A549 (cell line): Measurements from ENCODE around the gene PRX. TPM values are rescaled to one million over a fixed set of nuclear protein-coding genes. Genes with fewer than 3 reads are reported as not detected.

Experiments
- ATAC-seq, 2 experiments: fragments of 200-7000 bp in 1 of 2; fragments of >200 bp in 1 of 2; cut with Nextera tagmentation in 1 of 2; cut with Tn5 transposase in 1 of 2; 3 replicates each; pipeline versions ENCODE4 v1.8.0 to v1.9.1; 2018 to 2020; ENCODE audit warnings: mild to moderate bottlenecking in 1 of 2, moderate library complexity in 1 of 2
- CTCF ChIA-PET: fragments of 300-600 bp; sonication (Branson Sonifier 250); formaldehyde crosslinking; extraction: SDS; loops from one replicate; lab custom pipeline; 2021; ENCODE audit warnings: antibody characterized with exemption, inconsistent platforms; lab: Yijun Ruan, JAX
- POLR2A ChIA-PET: fragments of 350-600 bp; formaldehyde crosslinking; extraction: SDS; loops from one replicate; lab custom pipeline; 2021; ENCODE audit warnings: antibody characterized with exemption, inconsistent platforms; lab: Yijun Ruan, JAX
- DNase-seq, 2 experiments: peaks; one replicate each; pipeline versions ENCODE4 v3.0.0 to v3.0.0-alpha.2; 2011 to 2016; ENCODE audit warnings: low read depth in 1 of 2, low spot score in 1 of 2
- FAIRE-seq: peaks from 2 replicates; lab custom pipeline; 2011; peaks lifted over from hg19 to GRCh38; lab: Jason Lieb, UNC
- H3K27ac ChIP-seq, 2 experiments: fragments of >200 bp; sonication (Bioruptor Twin); formaldehyde crosslinking; 3 replicates each; pipeline ENCODE4 v1.5.1; 2016 to 2017
- H3K4me1 ChIP-seq: fragments of >200 bp; sonication (Bioruptor Twin); formaldehyde crosslinking; 3 replicates; pipeline ENCODE4 v1.6.1; 2016
- H3K4me2 ChIP-seq: fragments of >200 bp; sonication (Bioruptor Twin); formaldehyde crosslinking; 3 replicates; pipeline ENCODE4 v1.6.1; 2016
- H3K4me3 ChIP-seq: fragments of >200 bp; sonication (Bioruptor Twin); formaldehyde crosslinking; 3 replicates; pipeline ENCODE4 v1.5.1; 2016
- H3K9me3 ChIP-seq: fragments of >200 bp; sonication (Bioruptor Twin); formaldehyde crosslinking; 3 replicates; pipeline ENCODE4 v1.6.1; 2016
- CBX2 ChIP-seq: fragments of 200-600 bp; sonication (generic); IDR thresholded peaks from 2 replicates; pipeline ENCODE4 v1.6.1; 2016; ENCODE audit warnings: low read depth, mild to moderate bottlenecking, borderline replicate concordance
- CHD4 ChIP-seq: fragments of 200-600 bp; sonication (generic); IDR thresholded peaks from 2 replicates; pipeline ENCODE4 v1.6.1; 2016; ENCODE audit warnings: antibody characterized with exemption, mild to moderate bottlenecking, borderline replicate concordance
- ESRRA ChIP-seq: fragments of 150-350 bp; IDR thresholded peaks from 2 replicates; pipeline ENCODE4 v1.6.1; 2014; ENCODE audit warnings: mild to moderate bottlenecking, low read length, borderline replicate concordance
- FOSB ChIP-seq: fragments of 250-450 bp; sonication (Bioruptor Pico); IDR thresholded peaks from 2 replicates; pipeline ENCODE4 v1.5.0; 2020; ENCODE audit warnings: mild to moderate bottlenecking, moderate library complexity
- HOXA7 ChIP-seq: fragments of 250-450 bp; sonication (Bioruptor Pico); IDR thresholded peaks from 2 replicates; pipeline ENCODE4 v1.5.0; 2020; ENCODE audit warnings: mild to moderate bottlenecking, moderate library complexity
- JUN ChIP-seq, 2 experiments: fragments of >200 bp; sonication (Bioruptor Twin); formaldehyde crosslinking; IDR thresholded peaks; 2 replicates in 1 of 2; 3 replicates in 1 of 2; pipeline ENCODE4 v1.6.1; 2016 to 2017
- JUNB ChIP-seq: fragments of >200 bp; sonication (Bioruptor Twin); formaldehyde crosslinking; IDR thresholded peaks from 2 replicates; pipeline ENCODE4 v1.6.1; 2016
- KDM1A ChIP-seq: fragments of 200-600 bp; sonication (generic); IDR thresholded peaks from 2 replicates; pipeline ENCODE4 v1.6.1; 2016; ENCODE audit warnings: low read depth, mild to moderate bottlenecking
- MAZ ChIP-seq: fragments of 150-350 bp; IDR thresholded peaks from 2 replicates; pipeline ENCODE4 v1.6.1; 2014; ENCODE audit warnings: antibody characterized with exemption, low read depth, low read length, borderline replicate concordance
- PHF8 ChIP-seq: fragments of 200-600 bp; sonication (generic); IDR thresholded peaks from 2 replicates; pipeline ENCODE4 v1.6.1; 2016; ENCODE audit warnings: low read depth, mild to moderate bottlenecking, antibody characterized with exemption, moderate library complexity, borderline replicate concordance
- RFX5 ChIP-seq: fragments of 450-650 bp; IDR thresholded peaks from 2 replicates; pipeline ENCODE4 v1.7.1; 2014; ENCODE audit warnings: antibody characterized with exemption, mild to moderate bottlenecking, moderate library complexity
- TFCP2L1 ChIP-seq: fragments of 250-450 bp; sonication (Bioruptor Pico); IDR thresholded peaks from 2 replicates; pipeline ENCODE4 v1.5.0; 2021; ENCODE audit warnings: mild to moderate bottlenecking
- WGBS: methylation state at CpG from one replicate; pipeline ENCODE4 v1.1.6; 2017; ENCODE audit errors: missing lambda C conversion rate; 5-methylcytosine and 5-hydroxymethylcytosine counted together
- polyA plus RNA-seq, 4 experiments: library from polyadenylated mRNA; depleted of rRNA in 3 of 4; stranded (reverse); fragments of >200 nt; fragmentation: RNase III in 1 of 4; extraction: RNeasy Plus Mini Kit Qiagen cat#74134 plus additional on column Dnase treatment in 1 of 4; gene quantifications; 2 replicates in 3 of 4; 3 replicates in 1 of 4; pipeline ENCODE4 v1.2.3, GENCODE V29; 2011 to 2017
- TF ChIP-seq, protein P1 (sequence below): fragments of 200-600 bp; sonication (generic); IDR thresholded peaks from 2 replicates; pipeline ENCODE4 v1.6.1; 2016; ENCODE audit warnings: antibody characterized with exemption, mild to moderate bottlenecking, moderate library complexity
- TF ChIP-seq, protein P2 (sequence below): fragments of >200 bp; sonication (Bioruptor Twin); formaldehyde crosslinking; IDR thresholded peaks from 2 replicates; pipeline ENCODE4 v1.6.1; 2016
- TF ChIP-seq, protein P3 (sequence below): fragments of 450-650 bp; IDR thresholded peaks from 2 replicates; pipeline ENCODE4 v1.6.1; 2014; ENCODE audit warnings: antibody characterized with exemption
- TF ChIP-seq, protein P4 (sequence below): fragments of >200 bp; sonication (Bioruptor Twin); formaldehyde crosslinking; IDR thresholded peaks from 3 replicates; pipeline ENCODE4 v1.5.1; 2016
- TF ChIP-seq, protein P5 (sequence below): fragments of 250-450 bp; sonication (Bioruptor Pico); IDR thresholded peaks from 2 replicates; pipeline ENCODE4 v1.5.0; 2020; ENCODE audit warnings: low read depth, mild to moderate bottlenecking, moderate library complexity
- TF ChIP-seq, protein P6 (sequence below): IDR thresholded peaks from 2 replicates; pipeline ENCODE4 v1.6.1; 2012

The PRX gene
- polyA plus RNA-seq, 2 of the 4 experiments (the other 2 are of a cell fraction): 1.6 to 1.8 TPM

DNA sequence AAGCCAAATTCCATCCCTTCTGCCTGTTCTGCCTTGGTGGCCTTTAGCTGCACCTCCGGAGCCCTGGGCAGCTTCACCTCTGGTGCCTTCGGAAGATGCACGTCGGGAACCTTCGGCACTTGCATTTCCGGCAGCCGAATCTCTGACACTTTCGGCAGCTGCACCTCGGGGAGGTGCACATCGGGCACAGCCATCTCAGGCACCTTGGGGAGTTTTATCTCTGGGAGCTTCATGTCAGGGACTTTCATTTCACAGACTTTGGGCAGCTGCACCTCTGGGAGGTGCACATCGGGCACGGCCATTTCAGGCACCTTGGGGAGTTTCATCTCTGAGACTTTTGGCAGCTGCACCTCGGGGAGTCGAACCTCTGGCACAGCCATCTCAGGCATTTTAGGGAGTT is 17.2 kb downstream of the PRX start (continued):
- TF ChIP-seq, protein P1, sequence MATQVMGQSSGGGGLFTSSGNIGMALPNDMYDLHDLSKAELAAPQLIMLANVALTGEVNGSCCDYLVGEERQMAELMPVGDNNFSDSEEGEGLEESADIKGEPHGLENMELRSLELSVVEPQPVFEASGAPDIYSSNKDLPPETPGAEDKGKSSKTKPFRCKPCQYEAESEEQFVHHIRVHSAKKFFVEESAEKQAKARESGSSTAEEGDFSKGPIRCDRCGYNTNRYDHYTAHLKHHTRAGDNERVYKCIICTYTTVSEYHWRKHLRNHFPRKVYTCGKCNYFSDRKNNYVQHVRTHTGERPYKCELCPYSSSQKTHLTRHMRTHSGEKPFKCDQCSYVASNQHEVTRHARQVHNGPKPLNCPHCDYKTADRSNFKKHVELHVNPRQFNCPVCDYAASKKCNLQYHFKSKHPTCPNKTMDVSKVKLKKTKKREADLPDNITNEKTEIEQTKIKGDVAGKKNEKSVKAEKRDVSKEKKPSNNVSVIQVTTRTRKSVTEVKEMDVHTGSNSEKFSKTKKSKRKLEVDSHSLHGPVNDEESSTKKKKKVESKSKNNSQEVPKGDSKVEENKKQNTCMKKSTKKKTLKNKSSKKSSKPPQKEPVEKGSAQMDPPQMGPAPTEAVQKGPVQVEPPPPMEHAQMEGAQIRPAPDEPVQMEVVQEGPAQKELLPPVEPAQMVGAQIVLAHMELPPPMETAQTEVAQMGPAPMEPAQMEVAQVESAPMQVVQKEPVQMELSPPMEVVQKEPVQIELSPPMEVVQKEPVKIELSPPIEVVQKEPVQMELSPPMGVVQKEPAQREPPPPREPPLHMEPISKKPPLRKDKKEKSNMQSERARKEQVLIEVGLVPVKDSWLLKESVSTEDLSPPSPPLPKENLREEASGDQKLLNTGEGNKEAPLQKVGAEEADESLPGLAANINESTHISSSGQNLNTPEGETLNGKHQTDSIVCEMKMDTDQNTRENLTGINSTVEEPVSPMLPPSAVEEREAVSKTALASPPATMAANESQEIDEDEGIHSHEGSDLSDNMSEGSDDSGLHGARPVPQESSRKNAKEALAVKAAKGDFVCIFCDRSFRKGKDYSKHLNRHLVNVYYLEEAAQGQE: no peak
- TF ChIP-seq PHF8 (no peak), CBX2 (no peak), KDM1A (no peak), JUNB (no peak), HOXA7 (CRISPR knock-in tag) (no peak), CHD4 (no peak)

DNA sequence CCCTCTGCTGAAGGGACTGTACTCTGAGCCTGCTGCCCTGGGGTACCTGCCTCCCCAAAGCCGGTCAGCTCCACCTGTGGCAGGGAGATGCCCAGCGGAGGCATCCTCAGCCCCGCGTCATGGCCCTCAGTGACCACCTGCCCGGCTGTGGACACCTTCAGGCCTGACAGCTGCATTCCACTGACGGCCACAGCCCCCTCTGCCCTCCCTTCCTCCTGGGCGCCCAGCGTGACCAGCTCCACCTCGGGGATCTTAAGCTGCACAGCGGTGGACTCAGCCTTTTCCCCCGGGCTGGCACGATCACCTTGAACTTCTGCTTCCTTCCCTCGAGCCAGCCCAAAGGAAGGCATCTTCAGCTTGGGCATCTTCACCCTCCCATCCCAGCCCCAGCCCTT is 18.4 kb downstream of the PRX start:
- Histone ChIP-seq H3K4me1 (no peaks in the 10 kb centered on the region), H3K27ac (no peak overlapping the region), H3K4me2 (no peak overlapping the region), H3K9me3 (no peaks in the 10 kb centered on the region), H3K4me3 (no peak overlapping the region)
- DNase-seq (no peak), FAIRE-seq (no peak), ATAC-seq (no peak)
- CTCF ChIA-PET: interaction anchor here (0.6 to 4.3 kb wide), 13 partner anchors 9 to 241 kb away, joined by 3 to 35 read pairs (median 5); partner anchors contain the start of gene SERTAD1
- POLR2A ChIA-PET: interaction anchor here (0.9 to 2.1 kb wide), 2 partner anchors 26 to 31 kb away, joined by 6 to 8 read pairs; partner anchors contain the start of gene SERTAD1
- WGBS: 70% methylated on average over 13 of the region's 13 CpGs
- TF ChIP-seq, protein P2, sequence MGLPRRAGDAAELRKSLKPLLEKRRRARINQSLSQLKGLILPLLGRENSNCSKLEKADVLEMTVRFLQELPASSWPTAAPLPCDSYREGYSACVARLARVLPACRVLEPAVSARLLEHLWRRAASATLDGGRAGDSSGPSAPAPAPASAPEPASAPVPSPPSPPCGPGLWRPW: no peak
- TF ChIP-seq, protein P3, sequence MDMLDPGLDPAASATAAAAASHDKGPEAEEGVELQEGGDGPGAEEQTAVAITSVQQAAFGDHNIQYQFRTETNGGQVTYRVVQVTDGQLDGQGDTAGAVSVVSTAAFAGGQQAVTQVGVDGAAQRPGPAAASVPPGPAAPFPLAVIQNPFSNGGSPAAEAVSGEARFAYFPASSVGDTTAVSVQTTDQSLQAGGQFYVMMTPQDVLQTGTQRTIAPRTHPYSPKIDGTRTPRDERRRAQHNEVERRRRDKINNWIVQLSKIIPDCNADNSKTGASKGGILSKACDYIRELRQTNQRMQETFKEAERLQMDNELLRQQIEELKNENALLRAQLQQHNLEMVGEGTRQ: no peak
- TF ChIP-seq FOSB (CRISPR knock-in tag) (no peak), MAZ (no peak)
- TF ChIP-seq, protein P4, sequence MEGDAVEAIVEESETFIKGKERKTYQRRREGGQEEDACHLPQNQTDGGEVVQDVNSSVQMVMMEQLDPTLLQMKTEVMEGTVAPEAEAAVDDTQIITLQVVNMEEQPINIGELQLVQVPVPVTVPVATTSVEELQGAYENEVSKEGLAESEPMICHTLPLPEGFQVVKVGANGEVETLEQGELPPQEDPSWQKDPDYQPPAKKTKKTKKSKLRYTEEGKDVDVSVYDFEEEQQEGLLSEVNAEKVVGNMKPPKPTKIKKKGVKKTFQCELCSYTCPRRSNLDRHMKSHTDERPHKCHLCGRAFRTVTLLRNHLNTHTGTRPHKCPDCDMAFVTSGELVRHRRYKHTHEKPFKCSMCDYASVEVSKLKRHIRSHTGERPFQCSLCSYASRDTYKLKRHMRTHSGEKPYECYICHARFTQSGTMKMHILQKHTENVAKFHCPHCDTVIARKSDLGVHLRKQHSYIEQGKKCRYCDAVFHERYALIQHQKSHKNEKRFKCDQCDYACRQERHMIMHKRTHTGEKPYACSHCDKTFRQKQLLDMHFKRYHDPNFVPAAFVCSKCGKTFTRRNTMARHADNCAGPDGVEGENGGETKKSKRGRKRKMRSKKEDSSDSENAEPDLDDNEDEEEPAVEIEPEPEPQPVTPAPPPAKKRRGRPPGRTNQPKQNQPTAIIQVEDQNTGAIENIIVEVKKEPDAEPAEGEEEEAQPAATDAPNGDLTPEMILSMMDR: no peak

DNA sequence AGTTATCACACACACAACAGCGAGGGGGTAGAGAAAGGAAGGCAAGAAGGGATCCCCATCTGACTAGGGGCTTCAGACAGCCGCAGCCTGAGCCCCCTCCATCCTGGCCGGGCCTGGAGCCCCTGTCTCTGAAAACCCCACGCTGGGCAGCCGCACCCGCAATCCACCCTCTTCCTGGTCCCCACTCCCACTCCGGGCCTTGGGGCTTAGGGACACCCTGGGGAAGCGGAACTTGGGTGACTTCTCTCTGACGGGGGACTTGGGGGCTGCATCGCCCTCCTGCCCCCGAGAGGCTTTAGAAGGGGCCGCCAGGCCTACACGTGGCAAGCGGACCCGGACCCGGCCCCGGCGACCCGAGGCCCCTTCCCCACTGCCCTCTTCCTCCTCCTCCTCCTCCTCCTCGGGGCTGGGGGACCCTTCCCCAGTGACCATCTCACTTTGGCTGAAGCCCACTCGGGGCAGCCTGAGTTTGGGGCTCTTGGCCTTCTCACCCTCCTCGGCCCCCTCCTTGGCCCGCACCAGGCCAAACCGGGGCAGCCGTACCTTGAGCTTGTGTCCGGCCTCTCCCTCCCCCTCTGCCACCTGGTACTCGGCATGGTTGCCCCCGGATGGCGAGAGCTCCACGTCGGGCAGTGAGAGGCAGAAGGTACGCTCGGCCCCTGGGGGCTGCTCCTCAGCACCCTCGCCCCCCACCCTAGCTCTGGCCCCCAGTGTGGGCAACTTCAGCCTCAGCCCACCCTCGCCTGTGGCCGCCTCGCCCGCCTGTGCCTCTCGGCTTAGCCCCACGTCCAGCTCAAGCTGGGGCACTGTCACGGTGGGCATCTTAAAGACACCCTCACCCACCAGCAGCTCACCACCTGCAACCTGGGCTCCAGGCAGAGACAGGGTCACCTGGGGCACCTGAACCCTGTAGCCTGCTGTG is 19.0 kb downstream of the PRX start:
- FAIRE-seq: no peak
- Histone ChIP-seq H3K4me1 (no peaks in the 10 kb centered on the region), H3K4me2 (no peak overlapping the region), H3K9me3 (no peaks in the 10 kb centered on the region), H3K27ac (no peak overlapping the region; a peak in 1 of 6 replicates), H3K4me3 (no peak overlapping the region)
- ChIA-PET POLR2A (interaction anchor here (0.9 to 2.1 kb wide), 2 partner anchors 26 to 32 kb away, joined by 6 to 8 read pairs; partner anchors contain the start of gene SERTAD1), CTCF (interaction anchor here (0.7 to 4.3 kb wide), 11 partner anchors 7 to 241 kb away, joined by 3 to 35 read pairs (median 5); no protein-coding TSS in a partner anchor)
- 82% methylated on average over 38 of the region's 41 CpGs for WGBS
- TF ChIP-seq JUN (IDR thresholded peaks at IDR 0.05): no peak
- no peak for TF ChIP-seq MAZ
- no peak for TF ChIP-seq KDM1A
- TF ChIP-seq ESRRA: no peak
- TF ChIP-seq, protein P5, sequence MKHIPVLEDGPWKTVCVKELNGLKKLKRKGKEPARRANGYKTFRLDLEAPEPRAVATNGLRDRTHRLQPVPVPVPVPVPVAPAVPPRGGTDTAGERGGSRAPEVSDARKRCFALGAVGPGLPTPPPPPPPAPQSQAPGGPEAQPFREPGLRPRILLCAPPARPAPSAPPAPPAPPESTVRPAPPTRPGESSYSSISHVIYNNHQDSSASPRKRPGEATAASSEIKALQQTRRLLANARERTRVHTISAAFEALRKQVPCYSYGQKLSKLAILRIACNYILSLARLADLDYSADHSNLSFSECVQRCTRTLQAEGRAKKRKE (CRISPR knock-in tag): no peak
- TF ChIP-seq RFX5: no peak
- TF ChIP-seq TFCP2L1 (CRISPR knock-in tag): no peak
- TF ChIP-seq, protein P6, sequence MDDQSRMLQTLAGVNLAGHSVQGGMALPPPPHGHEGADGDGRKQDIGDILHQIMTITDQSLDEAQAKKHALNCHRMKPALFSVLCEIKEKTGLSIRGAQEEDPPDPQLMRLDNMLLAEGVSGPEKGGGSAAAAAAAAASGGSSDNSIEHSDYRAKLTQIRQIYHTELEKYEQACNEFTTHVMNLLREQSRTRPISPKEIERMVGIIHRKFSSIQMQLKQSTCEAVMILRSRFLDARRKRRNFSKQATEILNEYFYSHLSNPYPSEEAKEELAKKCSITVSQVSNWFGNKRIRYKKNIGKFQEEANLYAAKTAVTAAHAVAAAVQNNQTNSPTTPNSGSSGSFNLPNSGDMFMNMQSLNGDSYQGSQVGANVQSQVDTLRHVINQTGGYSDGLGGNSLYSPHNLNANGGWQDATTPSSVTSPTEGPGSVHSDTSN: no peak
- TF ChIP-seq, protein P3: no peak
- no peak for DNase-seq
- ATAC-seq: no peak
